Hepatocyte (in vitro differentiated cells): ENCODE results near the gene CGN. TPM values are rescaled to one million over a fixed set of nuclear protein-coding genes. Genes with fewer than 3 reads are reported as not detected.

ENCODE experiments used
- DNase-seq: peaks from one replicate; pipeline ENCODE4 v3.0.0-alpha.2; 2016; ENCODE audit warnings: low spot score
- H2AFZ ChIP-seq: fragments of 200-600 bp; sonication (generic); 2 replicates; pipeline ENCODE4 v1.6.0; 2016; ENCODE audit warnings: antibody characterized with exemption, mild to moderate bottlenecking
- H3K27ac ChIP-seq: fragments of 200-600 bp; sonication (generic); 2 replicates; pipeline ENCODE4 v1.5.1; 2016; ENCODE audit warnings: mild to moderate bottlenecking
- H3K27me3 ChIP-seq: fragments of 200-600 bp; sonication (generic); 2 replicates; pipeline ENCODE4 v1.6.1; 2016
- H3K36me3 ChIP-seq: fragments of 200-600 bp; sonication (generic); replicated peaks from 2 replicates; pipeline ENCODE4 v1.5.1; 2016; ENCODE audit warnings: low read depth; ENCODE audit not compliant: insufficient read depth
- H3K4me1 ChIP-seq: fragments of 200-600 bp; sonication (generic); 2 replicates; pipeline ENCODE4 v1.5.1; 2016; ENCODE audit warnings: mild to moderate bottlenecking, moderate library complexity; ENCODE audit not compliant: insufficient read depth
- H3K4me2 ChIP-seq: fragments of 200-600 bp; sonication (generic); 2 replicates; pipeline ENCODE4 v1.6.0; 2016
- H3K4me3 ChIP-seq: fragments of 200-600 bp; sonication (generic); 2 replicates; pipeline ENCODE4 v1.5.1; 2016; ENCODE audit warnings: mild to moderate bottlenecking
- H3K79me2 ChIP-seq: fragments of 200-600 bp; sonication (generic); 2 replicates; pipeline ENCODE4 v1.6.0; 2017; ENCODE audit warnings: mild to moderate bottlenecking
- H3K9me2 ChIP-seq: fragments of 200-600 bp; sonication (generic); replicated peaks from 2 replicates; pipeline ENCODE4 v1.6.0; 2017; ENCODE audit warnings: mild to moderate bottlenecking; ENCODE audit not compliant: insufficient read depth
- H3K9me3 ChIP-seq: fragments of 200-600 bp; sonication (generic); 2 replicates; pipeline ENCODE4 v1.5.1; 2016; ENCODE audit warnings: low read depth, mild to moderate bottlenecking
- H4K20me1 ChIP-seq: fragments of 200-600 bp; sonication (generic); 2 replicates; pipeline ENCODE4 v1.6.0; 2016; ENCODE audit warnings: mild to moderate bottlenecking; ENCODE audit not compliant: insufficient read depth, poor library complexity, severe bottlenecking
- EZH2 ChIP-seq: fragments of 200-600 bp; sonication (generic); IDR thresholded peaks from 2 replicates; pipeline ENCODE4 v1.6.1; 2016; ENCODE audit warnings: antibody characterized with exemption, mild to moderate bottlenecking, borderline replicate concordance
- EZH2phosphoT487 ChIP-seq: fragments of 200-600 bp; sonication (generic); IDR thresholded peaks from one replicate; pipeline ENCODE4 v1.6.1; 2018; ENCODE audit warnings: antibody characterized with exemption, mild to moderate bottlenecking, low read depth, moderate library complexity; ENCODE audit not compliant: unreplicated experiment, severe bottlenecking
- WGBS: methylation state at CpG from one replicate; pipeline ENCODE4 v1.1.6; 2016; ENCODE audit warnings: low lambda C conversion rate; ENCODE audit errors: missing lambda C conversion rate; 5-methylcytosine and 5-hydroxymethylcytosine counted together
- polyA plus RNA-seq: library from polyadenylated mRNA; unstranded; fragments of >200 nt; fragmentation: Nextera tagmentation; extraction: Ambion mirVana; gene quantifications from 2 replicates; pipeline ENCODE4 v1.2.1, GENCODE V29; 2016
- total RNA-seq: library from RNA; depleted of rRNA; stranded (reverse); fragments of >200 nt; gene quantifications from 2 replicates; pipeline ENCODE4 v1.2.3, GENCODE V29; 2014
- TF ChIP-seq, protein P1 (sequence below): fragments of 200-600 bp; sonication (generic); IDR thresholded peaks from 2 replicates; pipeline ENCODE4 v1.5.1; 2016; ENCODE audit warnings: antibody characterized with exemption, mild to moderate bottlenecking; ENCODE audit not compliant: poor library complexity

Gene CGN
- total and polyA plus RNA-seq, 2 experiments from 2014 or later, result 46.3 to 58.2 TPM

DNA sequence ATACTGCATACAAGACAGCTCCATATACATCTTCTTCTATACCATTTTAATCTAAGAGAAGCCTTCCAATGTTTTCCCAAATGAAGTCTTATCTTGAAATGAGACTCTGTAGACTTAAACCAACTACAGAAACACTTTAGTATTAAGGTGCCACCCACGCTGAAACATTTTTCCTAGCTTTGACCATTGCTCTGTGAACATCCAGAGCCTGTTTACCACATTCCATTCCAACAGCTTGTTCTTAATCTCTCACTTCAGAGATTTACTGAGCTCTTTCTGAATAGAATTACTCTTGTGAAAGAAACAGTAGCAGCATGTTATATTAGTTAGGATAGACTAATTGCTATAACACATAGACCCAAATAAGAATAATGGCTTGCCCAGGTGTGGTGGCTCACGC lies 32.3 kb upstream of the CGN start:
- peaks cover 7% of the 10 kb centered on the region for H3K4me1 ChIP-seq
- no peaks in the 10 kb centered on the region for H3K9me3 ChIP-seq
- H3K79me2 ChIP-seq, result no peaks in the 10 kb centered on the region
- H3K27ac ChIP-seq, result peak overlapping the region; percentile 32
- no peak overlapping the region for H2AFZ ChIP-seq
- H3K4me3 ChIP-seq, result no peak overlapping the region
- DNase-seq, result no peak
- no peak overlapping the region for H3K4me2 ChIP-seq
- H4K20me1 ChIP-seq, result no peaks in the 10 kb centered on the region
- TF ChIP-seq, protein P1, sequence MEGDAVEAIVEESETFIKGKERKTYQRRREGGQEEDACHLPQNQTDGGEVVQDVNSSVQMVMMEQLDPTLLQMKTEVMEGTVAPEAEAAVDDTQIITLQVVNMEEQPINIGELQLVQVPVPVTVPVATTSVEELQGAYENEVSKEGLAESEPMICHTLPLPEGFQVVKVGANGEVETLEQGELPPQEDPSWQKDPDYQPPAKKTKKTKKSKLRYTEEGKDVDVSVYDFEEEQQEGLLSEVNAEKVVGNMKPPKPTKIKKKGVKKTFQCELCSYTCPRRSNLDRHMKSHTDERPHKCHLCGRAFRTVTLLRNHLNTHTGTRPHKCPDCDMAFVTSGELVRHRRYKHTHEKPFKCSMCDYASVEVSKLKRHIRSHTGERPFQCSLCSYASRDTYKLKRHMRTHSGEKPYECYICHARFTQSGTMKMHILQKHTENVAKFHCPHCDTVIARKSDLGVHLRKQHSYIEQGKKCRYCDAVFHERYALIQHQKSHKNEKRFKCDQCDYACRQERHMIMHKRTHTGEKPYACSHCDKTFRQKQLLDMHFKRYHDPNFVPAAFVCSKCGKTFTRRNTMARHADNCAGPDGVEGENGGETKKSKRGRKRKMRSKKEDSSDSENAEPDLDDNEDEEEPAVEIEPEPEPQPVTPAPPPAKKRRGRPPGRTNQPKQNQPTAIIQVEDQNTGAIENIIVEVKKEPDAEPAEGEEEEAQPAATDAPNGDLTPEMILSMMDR, result no peak
- TF ChIP-seq EZH2 (no peak), EZH2phosphoT487 (no peak)
- WGBS, result 65% methylated on average over 2 of the region's 2 CpGs
- H3K27me3 ChIP-seq, result no peaks in the 10 kb centered on the region
- H3K9me2 ChIP-seq, result no peaks in the 10 kb centered on the region
- no peaks in the 10 kb centered on the region for H3K36me3 ChIP-seq

DNA sequence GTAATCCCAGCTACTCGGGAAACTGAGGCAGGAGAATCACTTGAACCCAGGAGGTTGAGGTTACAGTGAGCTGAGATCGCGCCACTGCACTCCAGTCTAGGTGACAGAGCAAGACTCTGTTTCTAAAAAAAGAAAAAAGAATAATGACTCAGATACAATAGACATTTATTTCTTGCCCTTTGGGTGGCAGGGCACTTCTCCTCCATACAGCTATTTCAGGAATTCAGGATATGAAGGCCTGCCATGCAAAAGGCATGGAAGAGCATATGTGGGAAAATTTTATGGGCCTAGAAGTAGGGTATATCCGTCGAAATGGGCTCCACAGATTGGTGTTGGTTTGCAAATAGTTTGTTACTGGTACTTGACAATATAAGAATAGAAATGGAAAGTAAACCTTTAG lies 31.7 kb upstream of the CGN start:
- peaks cover 7% of the 10 kb centered on the region for H3K4me1 ChIP-seq
- no peaks in the 10 kb centered on the region for H4K20me1 ChIP-seq
- no peak overlapping the region for H3K27ac ChIP-seq
- H3K9me3 ChIP-seq, result no peaks in the 10 kb centered on the region
- H3K4me3 ChIP-seq, result no peak overlapping the region
- WGBS, result 85% methylated on average over 5 of the region's 5 CpGs
- no peaks in the 10 kb centered on the region for H3K79me2 ChIP-seq
- H3K27me3 ChIP-seq, result no peaks in the 10 kb centered on the region
- no peak for TF ChIP-seq EZH2
- no peak for TF ChIP-seq EZH2phosphoT487
- TF ChIP-seq, protein P1, result no peak
- DNase-seq, result no peak
- no peak overlapping the region for H3K4me2 ChIP-seq
- H3K9me2 ChIP-seq, result no peaks in the 10 kb centered on the region
- H3K36me3 ChIP-seq, result no peaks in the 10 kb centered on the region
- no peak overlapping the region for H2AFZ ChIP-seq

DNA sequence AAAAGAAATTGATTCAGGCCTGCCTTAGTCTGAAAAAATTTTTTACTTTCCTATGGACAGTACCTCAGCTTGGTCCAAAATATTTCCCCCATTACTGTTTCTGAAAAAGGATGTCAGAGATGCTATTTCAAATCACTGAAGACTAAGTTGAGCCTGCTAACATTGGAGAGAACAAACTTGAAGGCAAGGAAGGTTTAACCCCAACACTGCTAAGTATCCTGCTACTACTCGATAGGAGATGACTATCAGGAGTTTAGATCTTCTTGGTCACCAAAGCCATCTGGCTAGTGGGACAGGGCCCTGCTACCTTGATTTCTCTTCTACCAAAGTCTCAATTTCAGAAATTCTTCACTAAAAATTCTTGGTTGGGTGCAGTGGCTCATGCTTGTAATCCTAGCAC lies 29.2 kb upstream of the CGN start:
- Histone ChIP-seq H3K79me2 (no peaks in the 10 kb centered on the region), H3K9me3 (no peaks in the 10 kb centered on the region), H2AFZ (no peak overlapping the region), H4K20me1 (no peaks in the 10 kb centered on the region), H3K4me3 (no peak overlapping the region), H3K9me2 (no peaks in the 10 kb centered on the region), H3K27ac (no peak overlapping the region), H3K27me3 (no peaks in the 10 kb centered on the region), H3K36me3 (no peaks in the 10 kb centered on the region), H3K4me2 (no peak overlapping the region), H3K4me1 (peaks cover 7% of the 10 kb centered on the region)
- TF ChIP-seq, protein P1, result no peak
- no peak for TF ChIP-seq EZH2phosphoT487
- TF ChIP-seq EZH2, result no peak
- 97% methylated on average over 1 of the region's 1 CpG for WGBS
- DNase-seq, result no peak
